HepG2 (cell line): Measurements from ENCODE around the gene CKMT2. TPM values are rescaled to one million over a fixed set of nuclear protein-coding genes. Genes with fewer than 3 reads are reported as not detected.

ENCODE experiments used
- ATAC-seq: fragments of 200-7000 bp; cut with Tn5 transposase; 3 replicates; pipeline ENCODE4 v1.9.1; 2020; ENCODE audit warnings: mild to moderate bottlenecking, moderate library complexity
- BruUV-seq: library from RNA; stranded (reverse); fragments of 400-500 nt; replicated peaks from 2 replicates; lab custom pipeline; 2021; lab: Mats Ljungman, UMichigan
- CTCF ChIA-PET: fragments of 300-600 bp; formaldehyde crosslinking; extraction: SDS; loops from one replicate; lab custom pipeline; 2021; ENCODE audit warnings: low total read pairs, inconsistent platforms, low intra/inter-chr PET ratio; lab: Yijun Ruan, JAX
- POLR2A ChIA-PET: fragments of 350-600 bp; sonication (Branson Sonifier 250); formaldehyde crosslinking; loops from one replicate; lab custom pipeline; 2020; ENCODE audit warnings: antibody characterized with exemption, inconsistent platforms; lab: Yijun Ruan, JAX
- DNase-seq: peaks from one replicate; pipeline ENCODE4 v3.0.0-alpha.2; 2015; ENCODE audit warnings: low spot score
- FAIRE-seq: peaks from 3 replicates; lab custom pipeline; 2011; peaks lifted over from hg19 to GRCh38; lab: Jason Lieb, UNC
- H2AFZ ChIP-seq: one replicate; pipeline ENCODE4 v1.6.1; 2011; ENCODE audit warnings: low read length, inconsistent platforms
- H3K27ac ChIP-seq: fragments of 300-600 bp; 3 replicates; pipeline ENCODE4 v1.8.0; 2011; ENCODE audit warnings: mixed run types, mild to moderate bottlenecking, mixed read lengths, low read length, inconsistent platforms; ENCODE audit not compliant: insufficient read depth; ENCODE audit errors: extremely low read length
- H3K27me3 ChIP-seq, 2 experiments: fragments of 200-600 bp in 1 of 2; 2 replicates in 1 of 2; 3 replicates in 1 of 2; pipeline versions ENCODE4 v1.6.0 to v1.8.0; 2011; ENCODE audit warnings: low read length in 2 of 2, mild to moderate bottlenecking in 2 of 2, moderate library complexity in 2 of 2, inconsistent platforms in 1 of 2; ENCODE audit not compliant: insufficient read depth in 2 of 2, control insufficient read depth in 1 of 2
- H3K36me3 ChIP-seq, 2 experiments: fragments of 200-600 bp in 1 of 2; replicated peaks in 1 of 2; 2 replicates in 1 of 2; 3 replicates in 1 of 2; pipeline versions ENCODE4 v1.5.1 to v1.8.0; 2011; ENCODE audit warnings: low read length in 2 of 2, inconsistent platforms in 1 of 2; ENCODE audit not compliant: insufficient read depth in 2 of 2, control insufficient read depth in 1 of 2
- H3K4me1 ChIP-seq: 2 replicates; pipeline ENCODE4 v1.5.1; 2012; ENCODE audit warnings: low read length, inconsistent platforms; ENCODE audit not compliant: insufficient read depth
- H3K4me2 ChIP-seq: 2 replicates; pipeline ENCODE4 v1.6.0; 2011; ENCODE audit warnings: low read depth, low read length, inconsistent platforms
- H3K4me3 ChIP-seq, 3 experiments: fragments of 200-600 bp in 1 of 3; sonication (generic), shearing (Covaris generic) in 1 of 3; replicated peaks in 1 of 3; 2 replicates each; pipeline ENCODE4 v1.5.1; 2011 to 2016; ENCODE audit warnings: low read length in 3 of 3, inconsistent platforms in 2 of 3, low read depth in 2 of 3, mild to moderate bottlenecking in 2 of 3, control low read depth in 1 of 3, mixed read lengths in 1 of 3; ENCODE audit not compliant: insufficient read depth in 1 of 3
- H3K79me2 ChIP-seq: one replicate; pipeline ENCODE4 v1.6.1; 2011; ENCODE audit warnings: low read length, inconsistent platforms; ENCODE audit not compliant: insufficient read depth
- H3K9ac ChIP-seq: 2 replicates; pipeline ENCODE4 v1.6.0; 2011; ENCODE audit warnings: mild to moderate bottlenecking, low read depth, low read length, inconsistent platforms; ENCODE audit not compliant: insufficient read depth
- H3K9me3 ChIP-seq: 2 replicates; pipeline ENCODE4 v1.5.1; 2012; ENCODE audit warnings: mild to moderate bottlenecking, low read length
- H4K20me1 ChIP-seq: 2 replicates; pipeline ENCODE4 v1.6.0; 2011; ENCODE audit warnings: inconsistent platforms, mild to moderate bottlenecking, low read length, moderate library complexity; ENCODE audit not compliant: insufficient read depth
- HCFC1 ChIP-seq: fragments of 150-350 bp; IDR thresholded peaks from 2 replicates; pipeline ENCODE4 v1.6.1; 2014; ENCODE audit warnings: low read depth, low read length
- MTF2 ChIP-seq: sonication (generic); formaldehyde crosslinking; IDR thresholded peaks from 2 replicates; pipeline ENCODE4 v1.5.0; 2020; ENCODE audit warnings: missing genetic modification reagents, borderline replicate concordance
- NFIB ChIP-seq: sonication (generic); formaldehyde crosslinking; IDR thresholded peaks from 2 replicates; pipeline ENCODE4 v1.9.0; 2021; ENCODE audit warnings: missing genetic modification reagents, mild to moderate bottlenecking, borderline replicate concordance
- NR2C2 ChIP-seq: sonication (generic); formaldehyde crosslinking; IDR thresholded peaks from 2 replicates; pipeline ENCODE4 v1.4.0; 2020; ENCODE audit warnings: missing genetic modification reagents, mild to moderate bottlenecking, moderate library complexity, borderline replicate concordance
- PAF1 ChIP-seq: IDR thresholded peaks from 2 replicates; pipeline ENCODE4 v1.6.1; 2016; ENCODE audit warnings: missing genetic modification reagents, missing compliant biosample characterization
- PAX8 ChIP-seq: sonication (generic); formaldehyde crosslinking; IDR thresholded peaks from 2 replicates; pipeline ENCODE4 v1.8.0; 2022; ENCODE audit warnings: mild to moderate bottlenecking, missing genetic modification reagents, borderline replicate concordance
- RBFOX2 ChIP-seq: fragments of 200-400 bp; formaldehyde crosslinking; IDR thresholded peaks from 2 replicates; pipeline ENCODE4 v1.6.1; 2017; ENCODE audit warnings: low read depth, mild to moderate bottlenecking, low read length
- RBM22 ChIP-seq: fragments of 200-400 bp; formaldehyde crosslinking; optimal IDR thresholded peaks from 2 replicates; pipeline ENCODE3; 2017; ENCODE audit warnings: mild to moderate bottlenecking, low read length, moderate library complexity
- SAFB2 ChIP-seq: sonication (generic); formaldehyde crosslinking; IDR thresholded peaks from 2 replicates; pipeline ENCODE4 v1.5.1; 2020; ENCODE audit warnings: missing genetic modification reagents, low read depth, mild to moderate bottlenecking, borderline replicate concordance
- TOPORS ChIP-seq: sonication (generic); formaldehyde crosslinking; IDR thresholded peaks from 2 replicates; pipeline ENCODE4 v1.8.0; 2023; ENCODE audit warnings: mild to moderate bottlenecking, missing genetic modification reagents
- ZNF703 ChIP-seq: sonication (generic); formaldehyde crosslinking; IDR thresholded peaks from 2 replicates; pipeline ENCODE4 v1.5.1; 2020; ENCODE audit warnings: missing genetic modification reagents, mild to moderate bottlenecking, moderate library complexity, borderline replicate concordance
- WGBS: methylation state at CpG from one replicate; pipeline ENCODE4 v1.1.6; 2017; ENCODE audit warnings: low lambda C conversion rate; 5-methylcytosine and 5-hydroxymethylcytosine counted together
- in situ Hi-C: cut with HindIII; loops from 2 replicates; pipeline ENCODE4 v1.10.0; 2017; ENCODE audit warnings: low pct_unique_long_range_greater_than_20kb; ENCODE audit not compliant: extremely low pct_ligation_motif_present
- intact Hi-C: fragments of 100-400 bp; cut with micrococcal nuclease; formaldehyde crosslinking; loops from one replicate; pipeline ENCODE4 v1.10.0; 2022; ENCODE audit not compliant: unreplicated experiment
- polyA plus RNA-seq, 8 experiments: library from polyadenylated mRNA; depleted of rRNA in 3 of 8; stranded (reverse) in 7 of 8; unstranded in 1 of 8; fragments of >200 nt; fragmentation: Illumina TruSeq in 4 of 8; extraction: Trizol in 4 of 8; gene quantifications; 2 replicates each; pipeline versions ENCODE4 v1.2.1 to v1.2.3, GENCODE V29; 2011 to 2016; ENCODE audit warnings: low read depth in 4 of 8, missing spikeins in 1 of 8, mixed read lengths in 1 of 8; ENCODE audit not compliant: insufficient read depth in 1 of 8
- total RNA-seq, 5 experiments: library from RNA; depleted of rRNA; stranded (reverse); fragments of >200 nt; fragmentation: Illumina TruSeq; extraction: Trizol; gene quantifications; 2 replicates each; pipeline ENCODE4 v1.2.3, GENCODE V29; 2016; ENCODE audit warnings: low read depth in 1 of 5
- TF ChIP-seq, protein P1 (sequence below): sonication (generic); formaldehyde crosslinking; IDR thresholded peaks from 2 replicates; pipeline ENCODE4 v1.4.0; 2020; ENCODE audit warnings: missing genetic modification reagents
- TF ChIP-seq, protein P2 (sequence below): IDR thresholded peaks from 2 replicates; pipeline ENCODE4 v1.6.1; 2016; ENCODE audit warnings: mild to moderate bottlenecking

CKMT2 gene
- total and polyA plus RNA-seq, 2 of the 13 experiments (the other 11 are each of a cell fraction or from before 2014, with no cell fraction given): 1.2 to 8.8 TPM

- no peak for TF ChIP-seq PAF1
- TF ChIP-seq NFIB (CRISPR knock-in tag): no peak
- TF ChIP-seq, protein P1, sequence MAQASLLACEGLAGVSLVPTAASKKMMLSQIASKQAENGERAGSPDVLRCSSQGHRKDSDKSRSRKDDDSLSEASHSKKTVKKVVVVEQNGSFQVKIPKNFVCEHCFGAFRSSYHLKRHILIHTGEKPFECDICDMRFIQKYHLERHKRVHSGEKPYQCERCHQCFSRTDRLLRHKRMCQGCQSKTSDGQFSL: no peak
- no peak for TF ChIP-seq SAFB2
- TF ChIP-seq, all 625 proteins: peak for 0
Measured at GRCh38 chr5:81208904-81209303, 24.2 kb upstream of the CKMT2 start (continued).

- FAIRE-seq: no peak
- in situ Hi-C loops (no loop called here), intact Hi-C loops (no loop called here)
- WGBS: 96% methylated on average over 4 of the region's 5 CpGs
- no peak overlapping the region for H3K9ac ChIP-seq
- ATAC-seq: no peak
- no peaks in the 10 kb centered on the region for H3K27me3 ChIP-seq
- peaks cover 20 to 47% of the 10 kb centered on the region in 2 experiments; a peak in 4 of 5 replicates for H3K36me3 ChIP-seq
- no TSS peak for BruUV-seq
- no peaks in the 10 kb centered on the region for H3K9me3 ChIP-seq
- no peaks in the 10 kb centered on the region for H3K4me1 ChIP-seq
- DNase-seq: no peak
- no peaks in the 10 kb centered on the region for H3K79me2 ChIP-seq
- no peak for TF ChIP-seq TOPORS (CRISPR knock-in tag)
- no peak for TF ChIP-seq RBM22
- no peak for TF ChIP-seq NR2C2 (CRISPR knock-in tag)
- TF ChIP-seq, protein P2, sequence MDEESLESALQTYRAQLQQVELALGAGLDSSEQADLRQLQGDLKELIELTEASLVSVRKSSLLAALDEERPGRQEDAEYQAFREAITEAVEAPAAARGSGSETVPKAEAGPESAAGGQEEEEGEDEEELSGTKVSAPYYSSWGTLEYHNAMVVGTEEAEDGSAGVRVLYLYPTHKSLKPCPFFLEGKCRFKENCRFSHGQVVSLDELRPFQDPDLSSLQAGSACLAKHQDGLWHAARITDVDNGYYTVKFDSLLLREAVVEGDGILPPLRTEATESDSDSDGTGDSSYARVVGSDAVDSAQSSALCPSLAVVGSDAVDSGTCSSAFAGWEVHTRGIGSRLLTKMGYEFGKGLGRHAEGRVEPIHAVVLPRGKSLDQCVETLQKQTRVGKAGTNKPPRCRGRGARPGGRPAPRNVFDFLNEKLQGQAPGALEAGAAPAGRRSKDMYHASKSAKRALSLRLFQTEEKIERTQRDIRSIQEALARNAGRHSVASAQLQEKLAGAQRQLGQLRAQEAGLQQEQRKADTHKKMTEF (CRISPR knock-in tag): no peak
- no peak for TF ChIP-seq HCFC1
- TF ChIP-seq MTF2 (CRISPR knock-in tag): no peak
- no peak for TF ChIP-seq ZNF703
- TF ChIP-seq RBFOX2: no peak
- no peak for TF ChIP-seq PAX8 (CRISPR knock-in tag)
- H3K27ac ChIP-seq: no peak overlapping the region
- CTCF ChIA-PET: no interaction called here
- no peak overlapping the region for H3K4me2 ChIP-seq
- POLR2A ChIA-PET: no interaction called here
- H4K20me1 ChIP-seq: no peaks in the 10 kb centered on the region
- no peak overlapping the region for H2AFZ ChIP-seq
- no peak overlapping the region for H3K4me3 ChIP-seq
Measured at GRCh38 chr5:81209386-81209785, 23.7 kb upstream of the CKMT2 start.
